Keratinocyte (primary cell): ENCODE measurements around the gene PAQR6.

Experiments
- CTCF ChIP-seq, 3 experiments: IDR thresholded peaks in 1 of 3; conservative IDR thresholded peaks in 1 of 3; optimal IDR thresholded peaks in 1 of 3; 2 replicates in 2 of 3; 3 replicates in 1 of 3; pipeline versions ENCODE3 to v1.5.1; 2011; ENCODE audit warnings: low read length in 3 of 3, mild to moderate bottlenecking in 3 of 3, moderate library complexity in 2 of 3, control low read depth in 1 of 3, inconsistent platforms in 1 of 3; ENCODE audit not compliant: insufficient read depth in 2 of 3; ENCODE audit errors: extremely low read depth in 1 of 3
- EZH2 ChIP-seq: IDR thresholded peaks from one replicate; pipeline ENCODE4 v1.6.1; 2012; ENCODE audit warnings: inconsistent platforms, mild to moderate bottlenecking, low read length, moderate library complexity

GRCh38 chr1:156232201-156232894 is 15.5 kb downstream of the PAQR6 start:
- TF ChIP-seq CTCF (optimal IDR thresholded peaks at IDR 0.05 in 1 of 3, IDR thresholded peaks at IDR 0.05 in 1 of 3, conservative IDR thresholded peaks at IDR 0.05 in 1 of 3; ENCODE audit: extremely low read depth in 1 of 3, insufficient read depth in 2 of 3, low read length in 3 of 3) (no peak), EZH2 (no peak)
